ENCODE data around the gene PPIC.

Gene PPIC

GRCh38 chr5:123036391-123037103 is at the start of gene PPIC:
Gene PPIC (minus strand): TSS chr5:123036725. CDS start chr5:123036625, 100 bp downstream.
- DNase-seq (ENCODE audit: low read depth): peak; percentile 52

DNA sequence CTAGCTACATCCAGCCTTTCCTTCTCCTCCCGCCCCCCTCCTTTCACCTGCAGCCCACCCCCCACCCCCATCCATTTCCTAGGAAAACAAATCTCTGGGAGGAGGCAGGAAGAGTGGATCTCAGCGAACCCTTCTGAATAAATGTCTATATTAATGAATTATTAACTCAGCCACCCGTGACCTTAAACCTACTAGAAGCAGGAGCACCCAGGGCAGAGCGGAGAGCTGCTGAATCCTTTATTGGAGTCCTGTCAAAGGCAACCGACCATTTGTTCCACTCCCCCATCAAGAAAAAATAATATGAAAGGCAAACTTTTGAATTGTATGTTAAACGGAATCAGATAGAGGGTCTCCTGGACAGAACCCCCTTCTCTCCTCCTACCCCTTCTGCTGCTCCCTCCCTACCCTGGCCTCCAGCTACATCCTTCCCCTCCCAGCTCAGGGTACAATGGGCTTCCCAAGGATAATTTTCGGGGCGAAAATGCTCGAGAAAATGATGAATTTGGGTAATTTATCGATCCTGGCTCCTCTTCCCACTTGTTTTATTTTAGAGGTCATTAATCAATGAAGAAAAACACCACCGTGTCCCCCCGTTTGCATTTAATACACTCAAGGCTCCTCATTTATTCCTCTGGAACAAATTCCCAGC is 49.2 kb upstream of the PPIC start:
- DNase-seq (ENCODE audit: low read depth): no peak

GRCh38 chr5:123084730-123085605 is 48.4 kb upstream of the PPIC start:
- no peak for DNase-seq (ENCODE audit: low read depth)

GRCh38 chr5:123083298-123083697 is 46.8 kb upstream of the PPIC start:
- no peak for DNase-seq (ENCODE audit: low read depth)

- no peak for DNase-seq (ENCODE audit: low read depth)
Measured at GRCh38 chr5:123080215-123080614, 43.7 kb upstream of the PPIC start.

- DNase-seq (ENCODE audit: low read depth): no peak
Measured at GRCh38 chr5:123075521-123076163, 39.1 kb upstream of the PPIC start.

DNA sequence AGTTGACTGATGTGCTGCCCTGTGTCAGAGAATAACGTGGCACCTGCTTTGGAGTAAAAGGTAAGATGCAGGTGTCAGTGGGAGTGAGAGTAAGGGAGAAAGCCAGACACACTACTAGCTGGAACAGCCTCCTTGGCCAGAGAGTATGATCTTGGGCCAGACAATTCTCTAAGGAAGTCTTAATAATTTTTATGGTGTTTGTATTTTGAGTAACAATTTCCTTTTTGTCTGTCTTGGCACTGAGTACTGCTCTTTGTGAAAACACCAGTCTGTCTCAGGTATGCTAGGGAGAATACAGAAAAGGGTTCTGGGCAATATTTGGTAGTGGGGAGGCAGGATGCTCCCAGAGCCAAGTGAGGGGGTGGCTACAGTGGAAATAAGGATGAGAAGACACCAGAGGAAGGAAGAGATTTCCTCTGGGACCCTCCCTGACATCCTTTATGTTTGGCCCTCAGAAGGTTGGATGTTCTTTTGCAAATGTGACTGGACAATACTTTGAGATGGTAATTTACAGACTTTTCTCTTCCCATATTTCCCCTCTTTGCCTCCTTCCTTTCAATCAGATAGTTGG is 31.9 kb upstream of the PPIC start:
- no peak for DNase-seq (ENCODE audit: low read depth)

DNA sequence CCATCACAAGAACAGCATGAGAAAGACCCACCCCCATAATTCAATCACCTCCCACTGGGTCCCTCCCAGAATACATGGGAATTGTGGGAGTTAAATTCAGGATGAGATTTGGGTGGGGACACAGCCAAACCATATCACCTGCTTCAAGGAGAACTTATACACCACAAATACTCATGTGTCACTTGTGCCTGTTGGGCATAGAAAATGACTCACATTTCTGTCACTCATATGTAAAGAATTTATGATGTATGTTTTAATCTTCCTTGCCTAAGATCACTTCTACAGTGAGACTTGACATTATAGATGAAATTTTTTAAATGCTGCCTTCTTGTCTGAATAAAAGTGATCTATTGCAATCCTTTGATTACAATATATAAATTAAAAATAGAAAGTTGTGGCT is 29.5 kb upstream of the PPIC start:
- no peak for DNase-seq (ENCODE audit: low read depth)

GRCh38 chr5:123059455-123059854 is 22.9 kb upstream of the PPIC start:
- DNase-seq (ENCODE audit: low read depth): no peak

GRCh38 chr5:123051206-123051605 is 14.7 kb upstream of the PPIC start:
- DNase-seq (ENCODE audit: low read depth): no peak

DNA sequence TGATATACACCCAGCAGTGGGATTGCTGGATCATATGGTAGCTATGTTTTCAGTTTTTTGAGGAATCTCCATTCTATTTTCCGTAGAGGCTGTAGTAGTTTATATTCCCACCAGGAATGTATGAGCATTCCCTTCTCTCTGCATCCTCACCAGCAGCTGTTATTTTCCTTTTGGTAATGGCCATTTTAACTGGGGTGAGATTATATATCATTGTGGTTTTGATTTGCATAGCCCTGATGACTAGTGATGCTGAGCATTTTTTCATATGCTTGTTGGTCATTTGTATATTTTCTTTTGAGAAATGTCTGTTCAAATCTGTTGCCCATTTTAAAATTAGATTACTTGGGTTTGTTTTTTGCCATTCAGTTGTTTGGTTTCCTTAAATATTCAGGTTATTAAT is 11.2 kb upstream of the PPIC start:
- no peak for DNase-seq (ENCODE audit: low read depth)

DNA sequence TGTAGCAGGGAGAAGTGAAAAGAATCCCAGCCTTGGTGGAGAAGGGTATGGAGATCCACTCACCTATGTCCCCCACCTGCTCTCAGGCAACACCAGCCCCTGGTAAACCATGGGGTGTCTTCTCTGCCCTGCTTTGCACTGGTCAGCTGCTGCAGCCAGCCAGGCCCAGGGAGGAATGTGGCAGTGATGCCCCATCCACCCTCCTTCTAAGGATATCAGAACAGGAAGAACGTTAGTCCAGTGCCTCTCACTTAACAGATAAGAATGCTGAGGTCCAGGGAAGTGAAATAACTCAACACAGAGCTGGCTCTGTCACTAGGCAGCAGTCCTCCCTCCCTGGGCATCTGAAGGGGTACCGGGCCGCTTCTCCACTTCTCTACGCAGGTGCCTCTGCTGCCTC is 9.7 kb upstream of the PPIC start:
- no peak for DNase-seq (ENCODE audit: low read depth)

GRCh38 chr5:123044926-123045617 is 8.5 kb upstream of the PPIC start:
- DNase-seq (ENCODE audit: low read depth): no peak

DNA sequence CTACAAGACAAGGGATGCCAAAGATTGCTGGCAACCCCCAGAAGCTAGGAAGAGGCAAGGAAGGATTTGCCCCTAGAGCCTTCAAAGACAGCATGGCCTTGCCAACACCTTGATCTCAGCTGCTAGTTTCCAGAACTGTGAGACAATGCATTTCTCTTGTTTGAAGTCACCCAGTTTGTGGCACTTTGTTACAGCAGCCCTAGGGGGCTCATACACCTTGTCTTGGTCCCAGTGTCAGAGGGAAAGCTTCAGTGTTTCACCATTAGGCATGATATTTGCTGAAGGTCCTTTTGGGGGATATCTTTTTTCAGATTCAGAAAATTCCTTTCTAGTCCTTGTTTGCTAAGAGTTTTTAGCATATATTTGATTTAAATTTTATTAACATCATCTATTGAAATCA is 3.1 kb upstream of the PPIC start:
- DNase-seq (ENCODE audit: low read depth): no peak

DNA sequence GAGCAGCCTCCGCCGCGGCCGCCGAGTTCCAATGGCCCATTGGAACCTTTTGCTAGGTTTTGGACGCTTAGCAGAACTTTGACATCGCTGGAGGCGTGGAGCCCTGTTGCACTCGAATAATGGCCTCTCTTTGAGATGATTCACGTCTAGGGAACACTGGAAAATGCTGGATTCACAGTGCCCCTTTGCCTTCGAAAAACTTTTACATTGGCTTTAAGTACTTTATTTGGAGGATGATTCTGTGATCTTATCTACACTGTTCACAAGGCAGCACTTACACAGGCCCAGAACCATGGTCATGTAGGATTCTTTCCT is 536 bp upstream of the PPIC start:
- DNase-seq (ENCODE audit: low read depth): no peak

DNA sequence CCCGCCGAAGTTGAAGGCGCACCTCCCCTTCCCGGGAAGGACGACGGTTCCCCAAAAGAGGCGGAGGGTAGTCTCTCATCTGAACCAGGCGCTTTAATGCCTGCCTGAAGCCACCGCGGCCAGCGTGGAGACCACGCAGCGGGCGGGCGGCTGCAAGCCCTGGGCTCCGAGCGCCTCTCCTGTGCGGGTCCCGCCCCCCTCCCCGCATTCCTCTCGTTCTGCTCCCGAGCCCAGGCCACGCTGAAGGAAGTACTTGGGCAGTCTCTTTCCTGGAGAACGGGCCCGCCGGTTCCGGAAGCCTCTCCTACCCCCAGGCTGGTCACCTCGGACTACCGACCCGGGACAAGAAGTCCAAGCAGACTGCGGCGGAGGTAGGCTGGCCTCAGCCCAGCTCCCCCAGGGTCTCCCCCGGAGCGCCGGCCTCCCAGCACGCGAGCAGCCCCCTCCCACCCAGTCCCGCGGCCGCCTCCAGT is 571 bp downstream of the PPIC start:
- peak; percentile 3 for DNase-seq (ENCODE audit: low read depth)

DNA sequence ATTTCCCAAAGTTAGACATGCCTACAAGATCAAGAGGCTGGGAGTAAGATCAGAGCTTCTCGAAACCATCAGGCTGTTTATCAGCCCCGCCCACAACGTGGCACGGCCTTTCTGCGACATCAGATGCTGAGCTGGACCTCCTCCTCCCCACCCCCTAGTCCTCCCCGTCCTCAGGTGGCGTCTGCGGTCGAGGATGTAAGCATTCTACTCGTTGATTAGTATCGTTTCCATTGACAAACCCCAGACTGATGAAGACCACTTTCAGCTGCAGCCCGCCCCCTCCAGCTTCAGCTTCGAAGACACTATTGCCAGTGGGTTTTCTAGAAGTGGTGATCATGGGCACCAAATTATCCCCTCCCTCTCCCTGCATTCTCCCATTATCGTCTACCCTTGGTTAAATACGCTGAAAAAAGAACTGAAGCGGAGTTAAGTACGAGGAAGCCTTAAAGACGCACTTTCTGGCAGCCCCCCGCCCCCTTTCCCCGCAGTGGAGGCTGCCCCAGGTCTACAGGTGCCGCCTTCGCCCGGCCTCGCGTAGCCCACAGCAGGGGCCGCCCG is 1.1 kb downstream of the PPIC start:
- peak; percentile 8 for DNase-seq (ENCODE audit: low read depth)

DNA sequence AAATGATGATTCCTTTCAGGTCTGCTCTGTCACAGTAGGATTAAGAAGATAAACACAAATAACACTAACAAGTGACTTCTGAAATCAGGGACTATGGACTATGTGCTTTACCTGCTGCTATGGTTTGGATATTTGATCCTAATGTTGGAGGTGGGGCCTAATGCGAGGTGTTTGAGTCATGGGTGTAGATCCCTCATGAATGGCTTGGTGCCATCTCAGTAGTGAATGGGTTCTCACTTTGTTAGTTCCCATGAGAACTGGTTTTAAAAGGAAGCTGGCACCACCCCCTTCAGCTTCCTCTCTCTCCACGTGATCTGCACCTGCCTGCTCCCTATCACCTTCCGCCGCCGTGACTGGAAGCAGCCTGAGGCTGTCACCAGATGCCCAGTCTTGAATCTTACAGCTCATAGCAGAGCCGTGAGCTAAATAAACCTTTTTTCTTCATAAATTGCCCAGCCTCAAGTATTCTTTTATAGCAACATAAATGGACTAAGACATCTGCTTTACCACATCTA is 3.3 kb downstream of the PPIC start:
- no peak for DNase-seq (ENCODE audit: low read depth)

DNA sequence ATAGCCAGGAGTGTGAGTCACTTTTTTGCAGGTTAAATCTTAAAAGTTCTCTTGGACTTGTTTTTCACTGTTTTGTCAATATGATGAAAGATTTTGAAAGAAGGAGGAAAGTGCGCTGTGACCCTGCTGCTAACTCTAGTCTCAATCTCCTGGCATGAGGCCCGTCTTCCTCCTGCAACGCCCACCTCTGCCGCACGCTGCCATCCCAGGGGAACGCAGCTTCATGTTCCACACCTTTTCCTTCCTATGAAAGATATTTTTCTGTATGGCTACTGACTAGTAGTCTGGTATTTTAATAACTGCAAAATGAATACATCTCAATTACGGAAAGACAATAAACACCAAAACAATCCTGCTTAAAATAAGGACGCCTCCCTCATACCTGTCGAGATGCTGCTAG is 8.3 kb downstream of the PPIC start:
- no peak for DNase-seq (ENCODE audit: low read depth)

DNA sequence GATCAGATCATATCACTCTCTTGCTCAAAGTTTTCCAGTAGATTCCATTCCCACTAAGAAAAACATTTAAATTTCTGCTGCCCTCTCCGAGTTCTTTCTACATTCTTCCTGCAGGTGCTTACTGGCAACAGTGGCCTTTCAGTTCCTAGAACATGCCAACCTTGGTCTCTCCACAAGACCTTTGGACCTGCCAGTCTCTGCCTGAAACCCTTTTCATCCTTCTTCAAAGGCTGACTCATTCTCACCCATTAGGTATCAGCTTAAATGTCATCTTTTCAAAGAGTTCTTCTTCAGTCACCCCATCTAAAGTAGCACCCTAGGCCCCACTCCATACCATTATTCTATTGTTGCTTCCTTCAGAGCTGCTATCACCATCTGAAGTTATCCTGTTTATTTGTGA is 21.8 kb downstream of the PPIC start:
- no peak for DNase-seq (ENCODE audit: low read depth)

DNA sequence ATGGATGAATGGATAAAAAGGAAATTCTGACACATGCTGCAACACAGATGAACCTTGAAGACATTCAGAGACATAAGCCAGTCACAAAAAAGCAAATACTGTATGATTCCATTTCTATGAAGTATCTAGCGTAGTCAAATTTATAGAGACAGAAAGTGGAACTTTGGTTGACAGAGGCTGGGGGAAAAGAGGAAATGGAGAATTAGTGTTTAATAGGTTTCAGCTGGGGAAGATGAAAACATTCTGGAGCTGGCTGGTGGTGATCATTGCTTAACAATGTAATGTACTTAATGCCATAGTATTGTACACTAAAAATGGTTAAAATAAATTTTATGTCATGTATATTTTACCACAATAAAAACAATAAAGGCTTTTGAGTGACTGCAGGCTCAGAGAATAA is 24.2 kb downstream of the PPIC start:
- DNase-seq (ENCODE audit: low read depth): peak; percentile 5
